HG02885 (cell line): ENCODE data around the gene TRMT1.

ENCODE experiments used
- ATAC-seq: cut with Tn5 transposase; IDR thresholded peaks from one replicate; pipeline ENCODE4 v1.9.1; 2021; ENCODE audit warnings: mild to moderate bottlenecking; ENCODE audit not compliant: unreplicated experiment, poor library complexity

The TRMT1 gene

GRCh38 chr19:13057744-13058143, 58.8 kb downstream of the TRMT1 start:
- ATAC-seq, result no peak

- no peak for ATAC-seq
Measured at GRCh38 chr19:13057147-13057572, 59.4 kb downstream of the TRMT1 start.

- ATAC-seq, result no peak
Measured at GRCh38 chr19:13056052-13056660, 60.4 kb downstream of the TRMT1 start.

- ATAC-seq, result no peak
Measured at GRCh38 chr19:13055213-13056051, 61.1 kb downstream of the TRMT1 start.
